HCT116 (cell line): ENCODE results near the gene GJD3. TPM values are rescaled to one million over a fixed set of nuclear protein-coding genes. Genes with fewer than 3 reads are reported as not detected.

Experiments used
- ATAC-seq: fragments of 200-7000 bp; cut with Tn5 transposase; 2 replicates; pipeline ENCODE4 v1.9.1; 2020; ENCODE audit warnings: mild to moderate bottlenecking, moderate library complexity
- BruUV-seq: library from RNA; stranded (reverse); fragments of 400-500 nt; replicated peaks from 2 replicates; lab custom pipeline; 2021; lab: Mats Ljungman, UMichigan
- CTCF ChIA-PET: fragments of 300-600 bp; sonication (Branson Sonifier 250); formaldehyde crosslinking; loops from one replicate; lab custom pipeline; 2021; ENCODE audit warnings: antibody characterized with exemption; lab: Charles Lee
- POLR2A ChIA-PET: fragments of 300-600, 350-600 bp; sonication (Branson Sonifier 250); formaldehyde crosslinking; loops from one replicate; lab custom pipeline; 2021; ENCODE audit warnings: antibody characterized with exemption; lab: Charles Lee
- RAD21 ChIA-PET, 2 experiments: fragments of 300-600 bp; sonication (Branson Sonifier 250); formaldehyde crosslinking; loops; one replicate each; lab custom pipeline; 2023; ENCODE audit warnings: low total read pairs in 2 of 2; ENCODE audit not compliant: uncharacterized antibody in 2 of 2, unreplicated experiment in 2 of 2, low non-redundant PET in 1 of 2; lab: Charles Lee
- DNase-seq: peaks from one replicate; pipeline ENCODE4 v3.0.0-alpha.2; 2010; ENCODE audit warnings: low read depth, low spot score
- H2AFZ ChIP-seq: fragments of 200-600 bp; shearing (Covaris generic), sonication (generic); 2 replicates; pipeline ENCODE4 v1.6.1; 2017; ENCODE audit warnings: low read depth, mixed run types, mixed read lengths, antibody characterized with exemption, low read length; ENCODE audit not compliant: poor library complexity, severe bottlenecking
- H3K27ac ChIP-seq: 2 replicates; pipeline ENCODE4 v1.5.1; 2012; ENCODE audit warnings: low read depth, low read length
- H3K27me3 ChIP-seq: fragments of 200-600 bp; sonication (generic); 2 replicates; pipeline ENCODE4 v1.6.1; 2016; ENCODE audit warnings: mixed run types, low read length, mixed read lengths; ENCODE audit not compliant: insufficient read depth
- H3K36me3 ChIP-seq, 2 experiments: fragments of 200-500 bp in 1 of 2; fragments of 200-600 bp in 1 of 2; sonication (Bioruptor generic) in 1 of 2; sonication (generic) in 1 of 2; 2 replicates each; pipeline versions ENCODE4 v1.5.1 to v1.6.1; 2014 to 2016; ENCODE audit warnings: low read length in 2 of 2, inconsistent platforms in 1 of 2, mixed read lengths in 1 of 2, mixed run types in 1 of 2; ENCODE audit not compliant: insufficient read depth in 2 of 2, control insufficient read depth in 1 of 2
- H3K4me1 ChIP-seq, 2 experiments: fragments of 200-600 bp in 1 of 2; sonication (generic) in 1 of 2; 2 replicates each; pipeline versions ENCODE4 v1.5.1 to v1.6.1; 2012 to 2017; ENCODE audit warnings: low read length in 2 of 2, inconsistent platforms in 1 of 2, mild to moderate bottlenecking in 1 of 2, mixed read lengths in 1 of 2, mixed run types in 1 of 2, moderate library complexity in 1 of 2; ENCODE audit not compliant: insufficient read depth in 2 of 2, control insufficient read depth in 1 of 2
- H3K4me2 ChIP-seq: fragments of 200-600 bp; sonication (generic); 2 replicates; pipeline ENCODE4 v1.6.1; 2017; ENCODE audit warnings: mixed run types, low read length, mixed read lengths
- H3K4me3 ChIP-seq, 2 experiments: fragments of 200-600 bp in 1 of 2; sonication (generic) in 1 of 2; replicated peaks in 1 of 2; 2 replicates each; pipeline ENCODE4 v1.5.1; 2011 to 2016; ENCODE audit warnings: low read length in 2 of 2, control low read depth in 1 of 2, low read depth in 1 of 2, mild to moderate bottlenecking in 1 of 2, mixed read lengths in 1 of 2, mixed run types in 1 of 2
- H3K79me2 ChIP-seq: fragments of 200-600 bp; sonication (generic); 2 replicates; pipeline ENCODE4 v1.6.1; 2017; ENCODE audit warnings: mild to moderate bottlenecking, mixed run types, low read length, moderate library complexity, mixed read lengths; ENCODE audit not compliant: insufficient read depth
- H3K9ac ChIP-seq: fragments of 200-600 bp; sonication (generic); 2 replicates; pipeline ENCODE4 v1.6.1; 2016; ENCODE audit warnings: low read length, mixed read lengths
- H3K9me2 ChIP-seq: fragments of 200-600 bp; sonication (generic), shearing (Covaris generic); 2 replicates; pipeline ENCODE4 v1.6.1; 2017; ENCODE audit warnings: mixed run types, mild to moderate bottlenecking, moderate library complexity; ENCODE audit not compliant: insufficient read depth
- H3K9me3 ChIP-seq, 2 experiments: fragments of 200-500 bp in 1 of 2; fragments of 200-600 bp in 1 of 2; sonication (Bioruptor generic) in 1 of 2; sonication (generic) in 1 of 2; 2 replicates each; pipeline ENCODE4 v1.6.1; 2014 to 2017; ENCODE audit warnings: low read length in 2 of 2, mixed read lengths in 2 of 2, inconsistent platforms in 1 of 2, low read depth in 1 of 2, mild to moderate bottlenecking in 1 of 2, mixed run types in 1 of 2, moderate library complexity in 1 of 2; ENCODE audit not compliant: control insufficient read depth in 1 of 2, insufficient read depth in 1 of 2
- H4K20me1 ChIP-seq: fragments of 200-600 bp; sonication (generic), shearing (Covaris generic); 2 replicates; pipeline ENCODE4 v1.6.1; 2017; ENCODE audit warnings: mixed run types, mild to moderate bottlenecking, moderate library complexity; ENCODE audit not compliant: insufficient read depth
- CBX3 ChIP-seq: IDR thresholded peaks from 2 replicates; pipeline ENCODE4 v1.6.1; 2012; ENCODE audit warnings: low read depth
- CEBPB ChIP-seq: IDR thresholded peaks from 2 replicates; pipeline ENCODE4 v1.6.1; 2012; ENCODE audit warnings: low read depth
- EGR1 ChIP-seq: IDR thresholded peaks from 2 replicates; pipeline ENCODE4 v1.6.1; 2012; ENCODE audit warnings: low read depth
- ELF1 ChIP-seq: IDR thresholded peaks from 2 replicates; pipeline ENCODE4 v1.6.1; 2012; ENCODE audit warnings: low read depth, borderline replicate concordance
- EZH2 ChIP-seq: fragments of 200-600 bp; sonication (generic); IDR thresholded peaks from 2 replicates; pipeline ENCODE4 v1.6.1; 2017; ENCODE audit warnings: antibody characterized with exemption, mixed run types
- EZH2phosphoT487 ChIP-seq: fragments of 200-600 bp; IDR thresholded peaks from 2 replicates; pipeline ENCODE4 v1.6.1; 2018; ENCODE audit warnings: antibody characterized with exemption, borderline replicate concordance
- FOSL1 ChIP-seq: IDR thresholded peaks from 2 replicates; pipeline ENCODE4 v1.6.1; 2012; ENCODE audit warnings: low read depth
- JUND ChIP-seq: IDR thresholded peaks from 2 replicates; pipeline ENCODE4 v1.6.1; 2012
- POLR2A ChIP-seq: IDR thresholded peaks from 2 replicates; pipeline ENCODE4 v1.7.0; 2011; ENCODE audit warnings: borderline replicate concordance; ENCODE audit not compliant: insufficient read depth, insufficient read length; ENCODE audit errors: extremely low read depth
- POLR2AphosphoS5 ChIP-seq: IDR thresholded peaks from 2 replicates; pipeline ENCODE4 v1.6.1; 2011; ENCODE audit warnings: mild to moderate bottlenecking, low read depth, low read length, moderate library complexity
- RAD21 ChIP-seq: IDR thresholded peaks from 2 replicates; pipeline ENCODE4 v1.6.1; 2012; ENCODE audit warnings: low read depth, mild to moderate bottlenecking
- SIN3A ChIP-seq: IDR thresholded peaks from 2 replicates; pipeline ENCODE4 v1.6.1; 2012; ENCODE audit warnings: low read depth
- SP1 ChIP-seq: IDR thresholded peaks from 2 replicates; pipeline ENCODE4 v1.6.1; 2012; ENCODE audit warnings: low read depth
- SRF ChIP-seq: IDR thresholded peaks from 2 replicates; pipeline ENCODE4 v1.6.1; 2012; ENCODE audit warnings: low read depth
- TCF7L2 ChIP-seq: IDR thresholded peaks from 2 replicates; pipeline ENCODE4 v1.7.0; 2011; ENCODE audit warnings: borderline replicate concordance, inconsistent platforms; ENCODE audit not compliant: insufficient read depth, insufficient read length; ENCODE audit errors: extremely low read depth
- YY1 ChIP-seq: IDR thresholded peaks from 2 replicates; pipeline ENCODE4 v1.6.1; 2011; ENCODE audit warnings: low read length, low read depth, moderate library complexity, mild to moderate bottlenecking; ENCODE audit not compliant: insufficient replicate concordance; ENCODE audit errors: extremely low read depth
- ZFX ChIP-seq: fragments of 450-650 bp; IDR thresholded peaks from 2 replicates; pipeline ENCODE4 v1.6.1; 2017
- intact Hi-C: fragments of 100-400 bp; cut with micrococcal nuclease; formaldehyde crosslinking; loops from 2 replicates; pipeline ENCODE4 v1.10.0; 2022
- total RNA-seq: library from RNA; stranded (reverse); gene quantifications from one replicate; pipeline ENCODE4 v1.2.1, GENCODE V29; 2021; ENCODE audit not compliant: unreplicated experiment
- TF ChIP-seq, protein P1 (sequence below), 3 experiments: fragments of 200-600 bp in 1 of 3; sonication (generic) in 1 of 3; IDR thresholded peaks in 2 of 3; conservative IDR thresholded peaks in 1 of 3; 2 replicates each; pipeline ENCODE4 v1.5.1; 2012 to 2017; ENCODE audit warnings: low read depth in 2 of 3, low read length in 2 of 3, antibody characterized with exemption in 1 of 3, borderline replicate concordance in 1 of 3, control low read depth in 1 of 3, mild to moderate bottlenecking in 1 of 3, mixed read lengths in 1 of 3, mixed run types in 1 of 3, moderate library complexity in 1 of 3; ENCODE audit not compliant: insufficient read depth in 1 of 3
- TF ChIP-seq, protein P2 (sequence below): IDR thresholded peaks from 2 replicates; pipeline ENCODE4 v1.6.1; 2012
- TF ChIP-seq, protein P3 (sequence below): IDR thresholded peaks from 2 replicates; pipeline ENCODE4 v1.6.1; 2012

Gene GJD3
- total RNA-seq, 1 experiment from 2014 or later = not detected

DNA sequence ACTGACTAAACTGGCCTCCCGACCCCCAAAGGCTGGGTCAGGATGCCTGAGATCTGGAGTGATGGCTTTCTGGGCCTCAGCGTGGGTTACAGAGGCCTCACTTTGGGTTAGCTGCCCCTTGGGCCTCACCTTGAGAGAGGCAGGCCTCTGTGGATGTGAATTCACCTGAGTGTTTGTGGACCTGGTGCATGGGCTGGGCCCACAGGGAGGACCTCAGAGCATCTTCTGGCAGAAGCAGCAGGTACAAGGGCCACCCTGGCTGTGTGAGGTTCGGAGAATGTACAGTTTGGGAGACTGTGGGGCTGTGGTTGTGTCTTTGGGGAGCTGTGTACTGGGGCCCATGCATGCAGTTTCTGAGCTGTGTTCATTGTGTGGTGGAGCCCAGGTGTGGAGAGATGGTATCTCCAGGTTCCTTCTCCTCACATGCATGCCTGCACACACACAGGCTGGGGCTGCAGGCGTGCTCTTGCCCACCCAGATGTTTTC lies 37.2 kb downstream of the GJD3 start (continued):
- TF ChIP-seq CEBPB (no peak), JUND (no peak)

DNA sequence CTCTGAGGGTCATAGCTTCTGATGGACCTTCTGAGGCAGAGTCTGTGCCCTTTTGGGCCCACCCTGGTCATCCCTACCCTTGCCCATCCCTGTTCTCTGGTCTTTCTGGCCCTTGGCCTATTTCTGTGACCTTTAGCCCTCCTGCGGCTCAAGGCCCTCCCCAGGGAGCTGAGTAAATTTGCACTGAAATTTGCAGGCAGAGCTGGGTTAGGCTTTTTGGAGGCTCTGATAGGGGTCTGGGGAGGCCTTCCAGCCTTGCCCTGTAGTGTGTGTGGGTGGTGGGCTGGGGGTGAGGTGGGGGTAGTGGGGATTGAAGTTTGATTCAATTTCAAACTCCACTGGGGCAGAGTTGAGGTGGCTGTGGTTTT lies 37.7 kb downstream of the GJD3 start:
- no peak for TF ChIP-seq CBX3
- TF ChIP-seq FOSL1 = no peak
- TF ChIP-seq, protein P1, sequence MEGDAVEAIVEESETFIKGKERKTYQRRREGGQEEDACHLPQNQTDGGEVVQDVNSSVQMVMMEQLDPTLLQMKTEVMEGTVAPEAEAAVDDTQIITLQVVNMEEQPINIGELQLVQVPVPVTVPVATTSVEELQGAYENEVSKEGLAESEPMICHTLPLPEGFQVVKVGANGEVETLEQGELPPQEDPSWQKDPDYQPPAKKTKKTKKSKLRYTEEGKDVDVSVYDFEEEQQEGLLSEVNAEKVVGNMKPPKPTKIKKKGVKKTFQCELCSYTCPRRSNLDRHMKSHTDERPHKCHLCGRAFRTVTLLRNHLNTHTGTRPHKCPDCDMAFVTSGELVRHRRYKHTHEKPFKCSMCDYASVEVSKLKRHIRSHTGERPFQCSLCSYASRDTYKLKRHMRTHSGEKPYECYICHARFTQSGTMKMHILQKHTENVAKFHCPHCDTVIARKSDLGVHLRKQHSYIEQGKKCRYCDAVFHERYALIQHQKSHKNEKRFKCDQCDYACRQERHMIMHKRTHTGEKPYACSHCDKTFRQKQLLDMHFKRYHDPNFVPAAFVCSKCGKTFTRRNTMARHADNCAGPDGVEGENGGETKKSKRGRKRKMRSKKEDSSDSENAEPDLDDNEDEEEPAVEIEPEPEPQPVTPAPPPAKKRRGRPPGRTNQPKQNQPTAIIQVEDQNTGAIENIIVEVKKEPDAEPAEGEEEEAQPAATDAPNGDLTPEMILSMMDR (IDR thresholded peaks at IDR 0.05 in 2 of 3, conservative IDR thresholded peaks at IDR 0.05 in 1 of 3; ENCODE audit: borderline replicate concordance in 1 of 3, insufficient read depth in 1 of 3, low read depth in 2 of 3, low read length in 2 of 3) = no peak
- TF ChIP-seq YY1 = no peak
- no peak for TF ChIP-seq POLR2A
- no peak for TF ChIP-seq SIN3A
- TF ChIP-seq, protein P2, sequence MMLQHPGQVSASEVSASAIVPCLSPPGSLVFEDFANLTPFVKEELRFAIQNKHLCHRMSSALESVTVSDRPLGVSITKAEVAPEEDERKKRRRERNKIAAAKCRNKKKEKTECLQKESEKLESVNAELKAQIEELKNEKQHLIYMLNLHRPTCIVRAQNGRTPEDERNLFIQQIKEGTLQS = no peak
- TF ChIP-seq EZH2phosphoT487 = no peak
- TF ChIP-seq RAD21 = no peak
- TF ChIP-seq ELF1 = no peak
- no peak for TF ChIP-seq EZH2
- no peak for TF ChIP-seq CEBPB
- TF ChIP-seq POLR2AphosphoS5 = no peak
- TF ChIP-seq, protein P3, sequence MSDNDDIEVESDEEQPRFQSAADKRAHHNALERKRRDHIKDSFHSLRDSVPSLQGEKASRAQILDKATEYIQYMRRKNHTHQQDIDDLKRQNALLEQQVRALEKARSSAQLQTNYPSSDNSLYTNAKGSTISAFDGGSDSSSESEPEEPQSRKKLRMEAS = no peak
- no peak for TF ChIP-seq TCF7L2
- no peak for TF ChIP-seq SRF
- no peak for TF ChIP-seq SP1
- no peak for TF ChIP-seq EGR1
- no peak for TF ChIP-seq JUND
- TF ChIP-seq ZFX = no peak
- TF ChIP-seq, all 23 proteins: peak for 0
- Histone ChIP-seq H3K27me3 (no peaks in the 10 kb centered on the region), H3K36me3 (peaks cover 0 to 4% of the 10 kb centered on the region in 2 experiments; a peak in 2 of 4 replicates), H3K9me3 (no peaks in the 10 kb centered on the region), H3K9ac (no peak overlapping the region), H2AFZ (no peak overlapping the region), H3K27ac (no peak overlapping the region), H3K4me1 (peaks cover 34 to 38% of the 10 kb centered on the region in 2 experiments), H3K4me3 (no peak overlapping the region), H3K9me2 (no peaks in the 10 kb centered on the region), H3K79me2 (peaks cover 89% of the 10 kb centered on the region), H4K20me1 (no peaks in the 10 kb centered on the region), H3K4me2 (no peak overlapping the region)
- intact Hi-C loops = no loop called here
- no peak for ATAC-seq
- ChIA-PET POLR2A (interaction anchor here (1.7 kb wide), 1 partner anchor 10 kb away, joined by 8 read pairs; no protein-coding TSS in a partner anchor), RAD21 (no interaction called here), CTCF (interaction anchor here (2.4 kb wide), 1 partner anchor 11 kb away, joined by 6 read pairs; no protein-coding TSS in a partner anchor)
- DNase-seq = no peak
- no TSS peak for BruUV-seq
